NCI-H146 treated with DMSO at 0.1 percent for 48 hours (cell line): Measurements from ENCODE around the gene DHRS1.

Experiments
- DNase-seq: peaks from one replicate; lab custom pipeline; 2025; ENCODE audit not compliant: unreplicated experiment; lab: John Stamatoyannopoulos, UW

Gene DHRS1

GRCh38 chr14:24266344-24267244 lies 33.0 kb downstream of the DHRS1 start:
- no peak for DNase-seq

GRCh38 chr14:24264298-24264697 lies 35.3 kb downstream of the DHRS1 start:
- DNase-seq = no peak

- DNase-seq = no peak
Measured at GRCh38 chr14:24263848-24264247, 35.7 kb downstream of the DHRS1 start.

- no peak for DNase-seq
Measured at GRCh38 chr14:24262821-24263733, 36.5 kb downstream of the DHRS1 start, which contains the start of gene TGM1. TGM1 (minus strand) TSS chr14:24263177; CDS start chr14:24262352, 825 bp downstream.

GRCh38 chr14:24261969-24262327 lies 37.6 kb downstream of the DHRS1 start:
- no peak for DNase-seq

- DNase-seq = no peak
Measured at GRCh38 chr14:24261256-24261968, 38.2 kb downstream of the DHRS1 start.

GRCh38 chr14:24260780-24261157 lies 38.8 kb downstream of the DHRS1 start:
- no peak for DNase-seq

GRCh38 chr14:24260026-24260779 lies 39.4 kb downstream of the DHRS1 start:
- no peak for DNase-seq

- no peak for DNase-seq
Measured at GRCh38 chr14:24259282-24260025, 40.1 kb downstream of the DHRS1 start.

GRCh38 chr14:24258548-24259265 lies 40.9 kb downstream of the DHRS1 start:
- no peak for DNase-seq

- DNase-seq = no peak
Measured at GRCh38 chr14:24258119-24258518, 41.5 kb downstream of the DHRS1 start.

- no peak for DNase-seq
Measured at GRCh38 chr14:24256960-24257359, 42.6 kb downstream of the DHRS1 start.

GRCh38 chr14:24255931-24256711 lies 43.5 kb downstream of the DHRS1 start:
- no peak for DNase-seq

GRCh38 chr14:24255438-24255837 lies 44.1 kb downstream of the DHRS1 start:
- DNase-seq = no peak

GRCh38 chr14:24254630-24255392 lies 44.8 kb downstream of the DHRS1 start:
- DNase-seq = no peak

- no peak for DNase-seq
Measured at GRCh38 chr14:24253936-24254335, 45.6 kb downstream of the DHRS1 start.

GRCh38 chr14:24252289-24253124 lies 47.1 kb downstream of the DHRS1 start:
- DNase-seq = no peak
